Muscle layer of colon (tissue), 2 donors: Measurements from ENCODE around the gene MAP4K5.
"Not testable (repeated sequence)": the region's sequence is repeated elsewhere in the genome, so short reads cannot be mapped to it uniquely, and the experiment has no call there.

Experiments
- H3K27ac ChIP-seq: one replicate; pipeline ENCODE4 v1.7.0; 2013; ENCODE audit warnings: low read depth, mild to moderate bottlenecking, low read length, moderate library complexity
- H3K27me3 ChIP-seq, 2 donors: one replicate each; pipeline ENCODE4 v1.7.0; 2013; ENCODE audit warnings: low read length in 2 of 2, mild to moderate bottlenecking in 2 of 2; ENCODE audit not compliant: insufficient read depth in 2 of 2, control insufficient read depth in 1 of 2
- H3K36me3 ChIP-seq: one replicate; pipeline ENCODE4 v1.7.0; 2013; ENCODE audit warnings: mild to moderate bottlenecking, low read length; ENCODE audit not compliant: insufficient read depth
- H3K4me1 ChIP-seq: one replicate; pipeline ENCODE4 v1.7.0; 2013; ENCODE audit warnings: mild to moderate bottlenecking, low read length; ENCODE audit not compliant: insufficient read depth
- H3K4me3 ChIP-seq, 2 donors: one replicate each; pipeline ENCODE4 v1.7.0; 2013; ENCODE audit warnings: low read length in 2 of 2, low read depth in 1 of 2, mild to moderate bottlenecking in 1 of 2, moderate library complexity in 1 of 2
- H3K9ac ChIP-seq: one replicate; pipeline ENCODE4 v1.7.0; 2013; ENCODE audit warnings: low read length
- H3K9me3 ChIP-seq: one replicate; pipeline ENCODE4 v1.7.0; 2013; ENCODE audit warnings: mild to moderate bottlenecking, low read length
- donor health status: abdominal sarcoma.
- donor health status: Adenocarcinoma of cecum.

MAP4K5 gene

DNA sequence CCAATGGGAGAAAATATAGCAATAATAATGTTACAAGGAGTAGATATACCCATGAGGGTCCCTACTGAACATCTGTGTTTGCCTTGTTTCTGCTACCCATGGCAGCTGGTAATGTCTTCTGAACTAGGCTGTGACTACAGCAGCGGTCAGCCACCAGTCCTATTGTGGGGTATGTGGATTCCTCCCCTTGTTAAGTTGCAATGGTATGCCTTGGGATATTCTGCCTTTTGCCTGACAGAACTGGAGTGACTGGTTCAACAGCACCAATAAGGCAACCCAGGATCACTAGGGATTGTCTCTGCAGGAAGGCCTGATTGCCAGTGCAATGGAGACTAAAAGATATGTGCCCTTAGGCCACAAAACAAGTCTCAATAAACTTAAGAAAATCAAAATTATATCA, 17.9 kb upstream of the MAP4K5 start:
- Histone ChIP-seq H3K9ac (no peak overlapping the region), H3K4me3 (no peak overlapping the region), H3K36me3 (no peaks in the 10 kb centered on the region), H3K4me1 (no peaks in the 10 kb centered on the region), H3K27ac (no peak overlapping the region), H3K9me3 (no peaks in the 10 kb centered on the region), H3K27me3 (no peaks in the 10 kb centered on the region)

DNA sequence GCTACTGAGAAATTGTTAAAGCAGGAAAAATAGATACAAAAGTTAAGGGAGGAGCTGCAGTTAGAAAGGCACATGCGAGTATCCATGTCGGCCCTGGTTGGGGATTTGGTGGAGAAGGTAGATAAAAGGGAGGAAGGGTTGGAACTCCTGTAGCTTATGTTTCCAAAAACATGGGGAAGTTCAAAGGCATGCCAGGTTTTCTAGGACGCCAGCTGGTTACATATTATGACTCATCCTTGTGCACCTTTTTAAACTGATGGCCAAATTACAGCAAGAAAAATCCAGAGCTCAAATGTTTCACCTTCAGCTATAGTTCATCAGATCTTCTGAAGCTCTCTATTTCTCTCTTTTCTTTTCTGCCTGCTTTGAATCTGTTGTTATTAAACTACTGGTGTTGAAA, 13.2 kb upstream of the MAP4K5 start:
- H3K9ac ChIP-seq: no peak overlapping the region
- no peak overlapping the region for H3K27ac ChIP-seq
- H3K9me3 ChIP-seq: no peaks in the 10 kb centered on the region
- no peaks in the 10 kb centered on the region for H3K4me1 ChIP-seq
- H3K27me3 ChIP-seq: no peaks in the 10 kb centered on the region
- H3K4me3 ChIP-seq: no peak overlapping the region
- no peaks in the 10 kb centered on the region for H3K36me3 ChIP-seq

DNA sequence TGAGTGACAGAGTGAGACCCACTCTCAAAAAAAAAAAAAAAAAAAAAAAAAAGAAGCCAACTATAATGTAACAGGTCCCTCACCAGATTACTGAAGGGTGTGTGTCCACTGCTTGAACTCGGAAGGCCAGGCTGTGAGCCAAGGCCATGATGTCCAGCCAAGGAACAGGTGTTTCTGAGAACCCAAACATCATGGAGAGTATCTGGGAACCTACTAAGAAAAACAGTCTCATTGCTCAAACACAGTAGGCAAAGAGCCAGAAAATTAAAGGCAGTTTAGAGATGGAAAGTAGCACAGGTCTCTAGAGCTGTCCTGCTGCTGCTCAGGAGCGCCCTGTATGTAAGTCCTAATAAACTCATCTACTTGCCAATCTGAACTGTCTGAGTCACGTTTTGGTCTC, 12.5 kb upstream of the MAP4K5 start:
- H3K9ac ChIP-seq: no peak overlapping the region

DNA sequence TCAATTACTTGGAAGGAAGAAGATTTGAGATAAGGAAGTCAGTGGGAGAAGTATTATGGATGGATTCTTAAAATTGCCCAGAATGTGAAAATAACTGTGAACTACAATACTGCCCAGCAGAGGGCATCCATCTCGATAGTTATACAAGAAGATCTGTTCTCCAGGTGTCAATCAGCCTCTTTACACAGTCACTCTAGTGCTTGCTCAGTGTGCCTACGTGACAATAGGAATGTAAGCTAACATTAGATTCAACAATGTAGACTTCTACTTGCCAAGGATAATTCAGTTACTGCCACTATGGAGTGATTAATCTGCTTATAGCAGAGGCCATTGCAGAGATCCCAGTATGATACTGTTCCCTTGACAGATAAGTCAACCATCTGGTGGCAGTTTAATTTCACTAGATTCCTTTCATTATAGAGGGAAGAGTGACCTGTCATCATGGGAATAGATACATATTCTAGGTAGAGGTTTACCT, 10.6 kb upstream of the MAP4K5 start:
- Histone ChIP-seq H3K27me3 (no peaks in the 10 kb centered on the region), H3K9ac (no peak overlapping the region), H3K4me1 (no peaks in the 10 kb centered on the region), H3K27ac (no peak overlapping the region), H3K4me3 (no peak overlapping the region), H3K36me3 (no peaks in the 10 kb centered on the region), H3K9me3 (no peaks in the 10 kb centered on the region)

More for the DNA sequence above, 12.5 kb upstream of the MAP4K5 start:
- Histone ChIP-seq H3K4me1 (no peaks in the 10 kb centered on the region), H3K27me3 (no peaks in the 10 kb centered on the region), H3K4me3 (no peak overlapping the region), H3K36me3 (no peaks in the 10 kb centered on the region), H3K9me3 (no peaks in the 10 kb centered on the region), H3K27ac (no peak overlapping the region)

DNA sequence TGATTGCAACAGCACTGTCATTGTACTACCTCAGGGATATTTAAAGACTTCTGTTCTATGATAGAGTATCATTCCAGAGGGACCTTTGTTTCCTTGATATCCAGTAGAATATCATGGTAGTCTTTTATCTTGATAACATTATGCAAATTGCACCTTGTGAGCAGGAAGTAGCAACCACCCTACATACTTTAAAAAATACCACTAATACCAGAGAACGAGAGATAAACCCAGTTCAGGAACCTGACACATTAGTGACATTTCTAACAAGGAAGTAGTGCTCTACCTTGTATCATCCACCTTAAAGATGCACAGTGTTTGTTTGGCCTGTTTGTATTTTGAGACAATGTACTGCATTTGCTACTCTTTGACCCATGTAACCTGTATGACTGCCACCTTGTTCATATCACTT, 8.8 kb upstream of the MAP4K5 start:
- H3K9me3 ChIP-seq: no peaks in the 10 kb centered on the region
- no peaks in the 10 kb centered on the region for H3K36me3 ChIP-seq
- H3K27me3 ChIP-seq: no peaks in the 10 kb centered on the region
- H3K4me1 ChIP-seq: no peaks in the 10 kb centered on the region
- H3K9ac ChIP-seq: no peak overlapping the region
- H3K27ac ChIP-seq: no peak overlapping the region
- no peak overlapping the region for H3K4me3 ChIP-seq

DNA sequence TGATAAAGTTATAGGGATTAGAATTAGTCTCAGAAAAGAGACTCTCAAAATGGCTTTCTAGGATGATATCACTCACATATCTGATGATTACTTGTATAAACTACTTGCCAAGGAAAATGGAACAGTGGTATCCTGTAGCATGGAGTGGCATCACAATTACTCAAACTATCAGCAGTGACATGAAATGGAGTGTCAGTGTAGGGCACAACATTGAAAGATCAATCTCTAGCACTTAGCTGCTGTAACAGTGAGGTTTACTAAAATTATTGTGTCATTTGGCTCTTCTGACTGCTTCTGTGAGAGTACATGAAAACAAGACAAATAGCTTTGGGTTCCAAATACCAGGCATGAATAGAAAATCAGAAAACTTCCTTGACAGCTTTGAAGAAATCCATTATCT, 6.7 kb upstream of the MAP4K5 start:
- Histone ChIP-seq H3K27ac (no peak overlapping the region), H3K4me1 (no peaks in the 10 kb centered on the region), H3K9me3 (no peaks in the 10 kb centered on the region), H3K36me3 (no peaks in the 10 kb centered on the region), H3K27me3 (no peaks in the 10 kb centered on the region), H3K4me3 (no peak overlapping the region), H3K9ac (no peak overlapping the region)

DNA sequence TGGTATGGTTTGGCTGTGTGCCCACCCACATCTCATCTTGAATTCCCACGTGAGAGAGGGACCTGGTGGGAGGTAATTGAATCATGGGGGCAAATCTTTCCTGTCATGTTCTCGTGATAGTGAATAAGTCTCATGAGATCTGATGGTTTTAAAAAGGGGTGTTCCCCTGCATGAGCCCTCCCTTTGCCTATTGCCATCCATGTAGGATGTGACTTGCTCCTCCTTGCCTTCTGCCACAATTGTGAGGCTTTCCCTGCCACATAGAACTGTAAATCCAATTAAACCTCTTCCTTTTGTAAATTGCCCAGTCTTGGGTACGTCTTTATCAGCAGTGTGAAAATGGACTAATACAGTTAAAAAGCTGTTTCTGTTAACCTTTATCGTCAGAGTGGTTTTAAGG, 5.7 kb upstream of the MAP4K5 start:
- not testable (repeated sequence) for H3K27me3 ChIP-seq, H3K9me3 ChIP-seq, H3K4me3 ChIP-seq

DNA sequence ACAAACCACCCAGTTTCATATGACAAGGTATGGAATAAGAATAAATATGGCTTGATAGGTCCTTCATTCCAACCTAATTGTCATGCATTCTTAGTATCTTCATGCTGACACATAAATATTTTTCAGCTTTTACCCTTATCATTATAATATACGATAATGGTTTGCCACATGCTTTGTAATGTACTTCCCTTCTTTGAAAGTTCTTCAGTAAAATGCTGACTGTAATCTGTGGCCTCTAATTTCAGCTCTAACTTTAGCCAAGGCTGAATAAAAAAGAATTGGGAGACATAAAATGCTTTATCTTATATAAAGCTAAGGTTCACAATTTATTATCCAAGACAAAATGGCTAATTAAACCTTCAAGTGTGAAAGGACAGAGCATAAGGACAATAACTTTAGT, 2.6 kb upstream of the MAP4K5 start:
- no peak overlapping the region for H3K27ac ChIP-seq
- no peak overlapping the region for H3K4me3 ChIP-seq
- H3K36me3 ChIP-seq: no peaks in the 10 kb centered on the region
- peaks cover 16% of the 10 kb centered on the region for H3K4me1 ChIP-seq
- no peaks in the 10 kb centered on the region for H3K9me3 ChIP-seq
- H3K9ac ChIP-seq: no peak overlapping the region
- no peaks in the 10 kb centered on the region for H3K27me3 ChIP-seq

More for the DNA sequence above, 5.7 kb upstream of the MAP4K5 start:
- H3K4me1 ChIP-seq, H3K27ac ChIP-seq, H3K9ac ChIP-seq, H3K36me3 ChIP-seq: not testable (repeated sequence)

DNA sequence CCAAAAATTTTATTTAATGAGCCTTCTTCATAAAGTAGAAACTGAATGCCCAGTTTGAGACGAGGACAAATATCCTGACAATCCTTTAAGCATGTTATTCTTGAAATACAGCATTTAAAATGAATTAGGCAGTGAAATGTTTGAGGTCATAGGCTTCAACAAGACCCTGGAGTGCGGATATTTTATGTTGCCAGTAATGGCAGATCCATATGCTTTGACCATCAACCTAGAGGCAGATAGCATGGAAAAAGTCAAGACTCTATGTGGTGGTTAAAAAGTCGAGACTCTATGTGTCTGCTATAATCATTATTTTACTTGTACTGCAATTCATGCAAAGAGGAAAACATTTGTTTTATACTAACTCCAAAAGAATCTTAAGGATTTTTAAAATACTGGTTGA, 2.0 kb upstream of the MAP4K5 start:
- no peaks in the 10 kb centered on the region for H3K36me3 ChIP-seq
- no peaks in the 10 kb centered on the region for H3K27me3 ChIP-seq
- H3K4me3 ChIP-seq: no peak overlapping the region
- H3K9ac ChIP-seq: no peak overlapping the region
- H3K4me1 ChIP-seq: peaks cover 22% of the 10 kb centered on the region
- H3K27ac ChIP-seq: no peak overlapping the region
- H3K9me3 ChIP-seq: no peaks in the 10 kb centered on the region

DNA sequence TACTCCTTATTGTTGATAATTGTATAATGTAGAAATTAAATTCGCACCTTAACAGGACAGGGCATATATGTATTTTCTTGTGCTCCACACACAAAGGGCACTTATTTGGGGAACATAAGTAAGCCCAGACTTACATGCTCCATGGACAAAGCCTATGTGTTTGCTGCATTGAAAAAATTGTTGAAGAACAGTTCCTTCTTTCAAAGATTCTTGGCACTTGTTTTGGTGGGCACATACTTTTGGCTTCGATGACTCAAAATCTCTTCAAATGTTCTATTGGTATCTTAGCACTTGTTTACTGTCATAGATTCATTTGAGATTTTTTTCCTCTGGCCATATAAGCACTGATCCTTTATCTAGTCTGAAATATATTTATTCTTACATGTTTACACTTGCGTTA, 1.4 kb upstream of the MAP4K5 start:
- Histone ChIP-seq H3K9me3 (no peaks in the 10 kb centered on the region), H3K4me3 (no peak overlapping the region), H3K4me1 (peaks cover 27% of the 10 kb centered on the region), H3K27ac (no peak overlapping the region), H3K9ac (no peak overlapping the region), H3K36me3 (no peaks in the 10 kb centered on the region), H3K27me3 (no peaks in the 10 kb centered on the region)

DNA sequence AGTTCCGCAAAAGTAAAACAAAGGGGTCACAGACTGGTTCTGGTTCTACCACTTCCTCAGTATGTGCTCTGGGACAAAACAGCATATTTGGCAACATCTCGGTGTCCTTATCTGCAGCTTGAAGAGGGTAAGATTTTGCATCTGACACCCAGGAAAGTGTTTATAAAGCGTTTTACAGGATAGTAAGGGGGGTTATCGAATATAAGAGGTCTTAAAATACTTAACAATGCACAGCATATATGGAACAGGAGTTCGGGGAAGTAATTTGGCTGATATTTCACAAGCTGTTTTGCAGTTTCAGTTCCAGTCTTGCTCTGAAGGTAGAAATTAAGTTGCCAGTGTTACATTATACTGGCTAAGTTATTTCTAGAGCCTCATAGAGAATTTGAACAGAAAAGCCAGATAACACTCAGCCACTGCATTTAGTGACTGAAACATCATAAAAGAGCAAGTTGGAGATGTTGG, 904 bp upstream of the MAP4K5 start:
- peaks cover 27% of the 10 kb centered on the region for H3K4me1 ChIP-seq

DNA sequence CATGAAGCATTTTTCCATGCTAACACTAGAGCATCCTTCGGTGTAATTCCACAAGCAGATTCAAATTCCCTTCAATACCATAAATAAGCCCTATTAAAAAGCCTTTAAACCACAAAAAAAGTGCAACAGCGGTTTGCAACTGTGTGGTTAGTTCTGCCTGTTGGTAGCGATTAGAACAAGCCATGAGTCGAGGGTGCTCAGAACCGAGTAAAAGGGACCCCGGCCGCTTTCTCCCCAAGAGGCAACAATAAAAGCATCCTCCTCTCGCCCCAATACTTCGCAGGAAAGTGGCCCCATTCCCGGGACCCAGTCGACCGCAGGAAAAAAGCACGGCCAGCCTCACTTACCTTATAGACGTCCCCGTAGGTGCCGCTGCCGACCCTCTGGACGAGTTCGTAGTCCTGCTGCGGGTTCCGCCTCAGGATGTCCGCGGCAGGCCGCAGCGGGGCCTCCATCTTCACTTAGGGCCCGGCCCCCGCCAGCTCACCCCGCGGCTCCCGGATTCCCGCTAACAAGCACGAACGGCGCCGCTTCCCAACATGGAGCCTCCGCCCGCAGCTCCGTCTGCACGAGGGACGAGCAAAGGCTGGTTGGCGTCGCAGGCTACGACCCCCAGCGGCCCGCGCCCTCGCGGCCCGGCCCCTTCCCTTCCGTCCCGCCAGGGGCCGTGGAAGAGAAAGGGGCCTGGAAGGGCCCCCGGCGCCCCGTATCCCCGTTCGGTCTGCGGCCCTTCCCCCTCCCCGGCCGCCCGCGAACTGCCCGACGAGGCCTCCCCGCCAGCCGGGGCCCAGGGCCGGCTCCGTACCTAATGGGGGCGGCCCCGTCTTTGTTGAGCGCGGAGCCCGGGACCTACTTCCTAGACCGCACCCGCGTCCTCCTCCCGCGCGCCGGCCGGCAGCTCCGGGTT, 521 bp downstream of the MAP4K5 start:
- no peaks in the 10 kb centered on the region for H3K27me3 ChIP-seq
- peak overlapping the region; percentile 93 for H3K27ac ChIP-seq
- peak overlapping the region; percentile 79 for H3K9ac ChIP-seq
- peaks cover 27% of the 10 kb centered on the region for H3K4me1 ChIP-seq
- H3K4me3 ChIP-seq: peak overlapping the region; percentile 79 to 87
- H3K9me3 ChIP-seq: no peaks in the 10 kb centered on the region
- H3K36me3 ChIP-seq: no peaks in the 10 kb centered on the region

More for the DNA sequence above, 904 bp upstream of the MAP4K5 start:
- Histone ChIP-seq H3K9ac (peak overlapping the region; percentile 57), H3K27ac (peak overlapping the region; percentile 93), H3K36me3 (no peaks in the 10 kb centered on the region), H3K9me3 (no peaks in the 10 kb centered on the region), H3K4me3 (peak overlapping the region; percentile 60 to 87), H3K27me3 (no peaks in the 10 kb centered on the region)
